Measurements from ENCODE around the gene LAMC2. TPM values are rescaled to one million over a fixed set of nuclear protein-coding genes. Genes with fewer than 3 reads are reported as not detected.

The LAMC2 gene
- total RNA-seq, 2 experiments from 2014 or later: not detected

GRCh38 chr1:183247066-183247465, 61.0 kb downstream of the LAMC2 start:
- Mint-ChIP-seq H3K4me3 (no peak overlapping the region), H3K9me3 (no peaks in the 10 kb centered on the region), H3K27ac (no peak overlapping the region), H3K4me1 (no peaks in the 10 kb centered on the region), H3K36me3 (no peaks in the 10 kb centered on the region), H3K27me3 (peaks cover 8% of the 10 kb centered on the region)
- DNase-seq: no peak

DNA sequence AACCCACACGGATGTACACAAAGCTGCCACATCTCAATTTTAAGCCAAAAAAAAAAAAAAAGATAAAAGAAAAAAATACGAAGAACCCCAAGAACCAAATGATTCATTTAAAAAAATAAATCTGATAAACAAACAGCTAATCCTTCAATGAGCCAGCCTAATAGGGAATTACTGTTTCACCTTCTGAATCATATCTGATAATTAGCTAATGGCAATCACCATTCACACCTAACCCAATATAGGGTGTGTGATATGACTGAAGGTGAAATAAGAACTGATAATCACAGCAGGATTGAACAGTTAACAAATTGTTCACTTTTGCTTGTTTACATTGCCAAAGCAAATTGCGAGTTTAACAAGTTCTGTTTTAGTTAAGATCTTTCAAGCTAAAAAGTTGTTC, 61.4 kb downstream of the LAMC2 start:
- Mint-ChIP-seq H3K36me3 (no peaks in the 10 kb centered on the region), H3K27me3 (peaks cover 8% of the 10 kb centered on the region), H3K27ac (no peak overlapping the region), H3K4me1 (no peaks in the 10 kb centered on the region), H3K4me3 (no peak overlapping the region), H3K9me3 (no peaks in the 10 kb centered on the region)
- DNase-seq: no peak

GRCh38 chr1:183247931-183248330, 61.9 kb downstream of the LAMC2 start:
- Mint-ChIP-seq H3K4me1 (peaks cover 2% of the 10 kb centered on the region), H3K27me3 (peaks cover 8% of the 10 kb centered on the region), H3K27ac (no peak overlapping the region), H3K9me3 (no peaks in the 10 kb centered on the region), H3K36me3 (no peaks in the 10 kb centered on the region), H3K4me3 (no peak overlapping the region)
- DNase-seq: no peak

DNA sequence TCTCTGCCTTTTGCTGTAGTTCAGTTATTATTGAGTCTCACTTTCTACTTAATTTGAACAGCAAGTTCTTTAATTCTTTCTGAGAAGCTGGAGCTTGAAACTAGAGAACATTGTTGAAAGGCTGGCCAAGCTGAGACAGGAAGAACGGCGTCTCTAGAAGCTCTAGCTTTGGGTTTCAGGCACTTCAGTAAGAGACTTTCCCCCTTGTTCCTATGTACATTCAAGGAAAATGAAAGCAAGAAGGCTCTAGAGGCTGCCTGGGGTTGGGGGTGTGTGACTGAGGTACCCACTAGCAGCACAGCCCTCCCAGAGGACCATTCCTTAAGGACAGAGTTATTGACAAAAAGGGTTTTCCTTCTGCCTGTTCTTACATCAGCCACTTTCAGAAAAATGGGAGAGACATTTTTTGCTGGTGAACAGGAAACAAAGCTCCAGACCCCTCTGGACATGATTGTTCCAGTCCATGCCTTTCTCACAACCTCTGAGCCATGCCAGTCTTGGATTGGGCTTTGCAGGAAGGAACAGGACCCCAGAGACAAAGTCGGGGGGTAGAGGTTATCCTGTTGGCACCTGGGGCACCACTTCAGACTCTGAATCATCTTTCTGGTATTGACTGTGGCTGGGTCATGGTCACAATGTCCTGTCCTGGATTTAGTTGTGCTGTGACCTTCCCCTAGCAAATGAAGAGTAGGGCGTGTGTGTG, 63.1 kb downstream of the LAMC2 start:
- peaks cover 2% of the 10 kb centered on the region for H3K4me1 Mint-ChIP-seq

GRCh38 chr1:183249941-183250452, 63.9 kb downstream of the LAMC2 start:
- H3K27ac Mint-ChIP-seq: no peak overlapping the region
- no peaks in the 10 kb centered on the region for H3K9me3 Mint-ChIP-seq
- DNase-seq: no peak
- H3K36me3 Mint-ChIP-seq: no peaks in the 10 kb centered on the region
- peaks cover 2% of the 10 kb centered on the region for H3K4me1 Mint-ChIP-seq
- H3K4me3 Mint-ChIP-seq: no peak overlapping the region
- peaks cover 8% of the 10 kb centered on the region for H3K27me3 Mint-ChIP-seq

More for the DNA sequence above, 63.1 kb downstream of the LAMC2 start:
- Mint-ChIP-seq H3K36me3 (no peaks in the 10 kb centered on the region), H3K4me3 (no peak overlapping the region), H3K9me3 (no peaks in the 10 kb centered on the region), H3K27ac (no peak overlapping the region), H3K27me3 (peaks cover 8% of the 10 kb centered on the region)
- no peak for DNase-seq

DNA sequence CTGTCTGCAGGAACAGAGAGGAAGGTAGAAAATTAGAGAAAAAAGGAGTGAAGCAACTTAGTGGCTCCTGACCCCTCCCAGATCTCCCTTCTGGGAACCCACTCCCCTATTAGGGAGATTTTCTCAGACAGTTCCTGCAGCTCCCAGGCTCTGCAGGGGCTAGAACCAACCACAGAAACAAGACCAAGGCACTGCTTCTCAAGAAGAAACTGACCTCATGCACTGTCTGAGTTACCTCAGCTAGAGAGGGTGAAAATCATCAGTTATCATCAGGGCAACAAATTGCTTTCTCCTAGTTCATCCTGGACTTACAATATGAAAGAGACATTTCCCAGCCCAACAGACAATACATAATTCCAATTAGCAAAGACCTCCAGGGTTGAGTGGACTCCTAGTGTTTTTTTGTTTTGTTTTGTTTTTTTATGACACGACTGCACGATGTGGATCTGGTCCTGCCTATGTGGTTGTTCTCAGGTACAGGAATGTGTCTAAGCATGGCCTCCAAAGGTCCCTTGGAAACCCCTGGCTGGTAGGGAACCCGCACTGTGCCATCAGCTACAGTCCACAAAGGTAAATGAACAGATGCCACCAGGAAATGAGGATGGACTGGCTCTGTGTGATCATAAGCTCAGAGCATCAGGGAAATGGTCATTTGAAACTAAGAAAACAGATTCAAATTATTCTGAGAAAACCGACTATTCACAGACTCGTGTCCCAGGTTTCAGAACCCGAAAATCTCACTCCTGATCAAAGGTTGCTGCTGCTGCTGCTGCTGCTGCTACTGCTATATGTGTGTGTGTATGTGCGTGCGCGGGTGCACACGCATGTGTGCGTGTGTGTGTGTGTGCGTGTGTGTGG, 65.3 kb downstream of the LAMC2 start:
- H3K9me3 Mint-ChIP-seq: no peaks in the 10 kb centered on the region
- no peaks in the 10 kb centered on the region for H3K36me3 Mint-ChIP-seq
- H3K27me3 Mint-ChIP-seq: peaks cover 5% of the 10 kb centered on the region

DNA sequence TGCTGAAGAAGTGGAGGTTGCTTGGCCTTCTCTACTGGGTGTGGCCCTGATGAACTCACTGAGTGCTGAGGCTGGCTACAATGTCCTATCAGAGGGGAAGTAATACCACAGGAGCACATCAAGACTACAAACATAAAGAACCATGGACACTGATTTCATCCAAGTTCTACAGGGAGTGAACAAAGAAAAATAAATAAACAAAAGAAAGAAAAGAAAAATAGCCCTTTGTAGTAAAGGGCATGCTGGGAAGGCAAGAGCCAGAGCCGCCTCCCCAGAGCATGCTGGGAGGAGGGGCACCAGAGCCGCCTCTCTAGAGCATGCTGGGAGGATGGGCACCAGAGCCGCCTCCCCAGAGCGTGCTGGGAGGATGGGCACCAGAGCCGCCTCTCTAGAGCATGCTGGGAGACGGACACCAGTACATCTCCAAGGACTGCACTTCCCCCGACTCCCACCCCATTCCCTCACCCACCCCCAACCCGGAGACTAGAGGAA, 65.9 kb downstream of the LAMC2 start:
- Mint-ChIP-seq H3K4me1 (peaks cover 2% of the 10 kb centered on the region), H3K27me3 (peaks cover 5% of the 10 kb centered on the region), H3K27ac (no peak overlapping the region), H3K36me3 (no peaks in the 10 kb centered on the region), H3K4me3 (no peak overlapping the region), H3K9me3 (no peaks in the 10 kb centered on the region)
- DNase-seq: no peak

More for the DNA sequence above, 65.3 kb downstream of the LAMC2 start:
- Mint-ChIP-seq H3K27ac (no peak overlapping the region), H3K4me1 (peaks cover 2% of the 10 kb centered on the region), H3K4me3 (no peak overlapping the region)
- no peak for DNase-seq

DNA sequence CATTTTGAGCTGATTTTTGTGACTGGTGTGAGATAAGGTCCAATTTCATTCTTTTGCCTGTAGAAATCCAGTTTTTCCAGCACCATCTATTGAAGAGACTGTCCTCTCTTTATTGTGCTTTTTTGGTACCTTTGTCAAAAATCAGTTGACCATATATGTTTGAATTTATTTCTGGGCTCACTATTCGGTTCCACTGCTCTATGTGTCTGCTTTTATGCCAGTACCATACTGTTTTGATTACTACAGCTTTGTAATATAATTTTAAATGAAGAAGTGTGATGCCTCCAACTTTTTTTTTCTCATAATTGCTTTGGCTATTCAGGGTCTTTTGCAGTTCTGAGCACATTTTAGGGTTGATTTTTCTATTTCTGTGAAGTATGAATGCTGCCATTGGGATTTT, 69.0 kb downstream of the LAMC2 start:
- no peak overlapping the region for H3K4me3 Mint-ChIP-seq
- DNase-seq: no peak

GRCh38 chr1:183259924-183260323, 73.9 kb downstream of the LAMC2 start:
- H3K9me3 Mint-ChIP-seq: no peaks in the 10 kb centered on the region
- H3K36me3 Mint-ChIP-seq: no peaks in the 10 kb centered on the region
- H3K4me3 Mint-ChIP-seq: no peak overlapping the region
- no peak overlapping the region for H3K27ac Mint-ChIP-seq
- H3K4me1 Mint-ChIP-seq: peaks cover 9% of the 10 kb centered on the region
- peaks cover 27% of the 10 kb centered on the region for H3K27me3 Mint-ChIP-seq
- DNase-seq: no peak

More for the DNA sequence above, 69.0 kb downstream of the LAMC2 start:
- Mint-ChIP-seq H3K27ac (no peak overlapping the region), H3K4me1 (peaks cover 12% of the 10 kb centered on the region), H3K9me3 (no peaks in the 10 kb centered on the region), H3K27me3 (peaks cover 18% of the 10 kb centered on the region), H3K36me3 (no peaks in the 10 kb centered on the region)

DNA sequence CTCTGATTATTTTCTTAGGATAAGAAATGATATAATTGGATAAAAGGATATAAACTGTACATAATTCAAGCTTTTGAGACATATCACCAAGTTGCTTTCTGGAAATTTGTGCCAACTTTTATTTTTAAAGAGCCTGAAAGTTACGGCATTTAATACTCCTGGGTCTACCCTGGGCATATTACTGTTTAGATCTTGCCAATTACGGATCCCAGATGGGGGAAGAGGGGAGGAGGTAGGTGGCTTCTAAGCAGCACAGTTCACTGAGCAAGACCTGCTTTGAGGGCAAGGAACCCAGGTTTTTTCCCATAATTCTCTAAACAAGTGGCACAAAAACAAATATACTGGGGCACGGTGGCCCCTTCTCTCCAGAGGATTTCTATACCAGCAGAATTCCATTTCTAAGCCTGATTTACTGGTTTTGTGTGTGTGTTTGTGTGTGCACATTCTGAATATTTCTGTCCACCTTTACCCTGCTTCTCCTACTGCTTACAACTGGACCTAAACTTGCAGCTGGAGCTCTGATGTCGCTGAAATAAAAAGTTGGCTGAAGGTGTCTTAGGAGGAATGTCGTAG, 76.7 kb downstream of the LAMC2 start:
- H3K9me3 Mint-ChIP-seq: no peaks in the 10 kb centered on the region

GRCh38 chr1:183263886-183264602, 78.0 kb downstream of the LAMC2 start:
- DNase-seq: no peak
- Mint-ChIP-seq H3K4me3 (no peak overlapping the region), H3K27ac (no peak overlapping the region), H3K36me3 (no peaks in the 10 kb centered on the region), H3K9me3 (no peaks in the 10 kb centered on the region), H3K4me1 (no peaks in the 10 kb centered on the region), H3K27me3 (peaks cover 27% of the 10 kb centered on the region)

More for the DNA sequence above, 76.7 kb downstream of the LAMC2 start:
- Mint-ChIP-seq H3K27ac (no peak overlapping the region), H3K36me3 (no peaks in the 10 kb centered on the region), H3K4me1 (peaks cover 9% of the 10 kb centered on the region), H3K27me3 (peaks cover 31% of the 10 kb centered on the region), H3K4me3 (no peak overlapping the region)
- DNase-seq: no peak

- no peak for DNase-seq
- no peaks in the 10 kb centered on the region for H3K36me3 Mint-ChIP-seq
- no peak overlapping the region for H3K4me3 Mint-ChIP-seq
- H3K4me1 Mint-ChIP-seq: no peaks in the 10 kb centered on the region
- peaks cover 11% of the 10 kb centered on the region for H3K27me3 Mint-ChIP-seq
- no peak overlapping the region for H3K27ac Mint-ChIP-seq
- H3K9me3 Mint-ChIP-seq: no peaks in the 10 kb centered on the region
Measured at GRCh38 chr1:183267646-183268431, 81.8 kb downstream of the LAMC2 start.

DNA sequence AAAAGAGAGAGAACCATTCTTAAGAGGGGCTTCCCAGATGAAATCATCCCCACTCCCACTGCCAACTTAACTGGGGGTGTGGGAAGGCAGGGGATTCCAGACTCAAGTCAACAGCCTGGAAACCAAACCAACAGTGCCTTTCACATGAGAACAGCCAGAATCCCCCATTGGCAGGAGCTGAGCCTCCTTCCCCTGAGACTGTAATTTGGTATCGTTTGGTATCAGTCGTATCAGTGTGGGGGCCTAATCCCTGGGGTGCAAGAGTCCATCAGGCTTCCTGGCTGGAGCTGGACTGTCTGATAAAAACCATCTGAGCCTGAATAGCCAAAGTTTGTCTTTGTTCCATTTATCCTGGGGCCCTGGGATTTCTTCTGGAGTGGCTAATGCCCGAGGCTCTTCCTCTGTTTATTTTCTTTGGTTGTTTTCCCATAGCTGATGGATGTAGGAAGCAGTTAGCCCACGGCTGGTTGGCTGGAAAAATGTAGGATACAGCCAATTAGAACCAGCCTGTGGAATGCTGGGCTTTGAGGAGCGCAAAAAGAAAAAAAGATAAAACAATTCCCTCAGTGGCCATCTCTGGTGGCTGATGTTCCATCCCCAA, 84.6 kb downstream of the LAMC2 start:
- no peak for DNase-seq
- Mint-ChIP-seq H3K36me3 (no peaks in the 10 kb centered on the region), H3K27ac (no peak overlapping the region), H3K27me3 (peaks cover 14% of the 10 kb centered on the region), H3K4me1 (no peaks in the 10 kb centered on the region), H3K4me3 (no peak overlapping the region), H3K9me3 (no peaks in the 10 kb centered on the region)
